Esophagus squamous epithelium (tissue), 5 donors: Measurements from ENCODE around the gene FRMD4A. TPM values are rescaled to one million over a fixed set of nuclear protein-coding genes. Genes with fewer than 3 reads are reported as not detected.

Source experiments
- DNase-seq: peaks from one replicate; lab custom pipeline; 2025; lab: John Stamatoyannopoulos, UW
- H3K27ac ChIP-seq, 4 donors: fragments of 200-600 bp; sonication (generic); one replicate each; pipeline ENCODE4 v1.5.1; 2016 to 2019; ENCODE audit warnings: mild to moderate bottlenecking in 1 of 4
- H3K27me3 ChIP-seq, 4 donors: fragments of 200-600 bp; sonication (generic); 1 replicate in 3 of 4; 2 replicates in 1 of 4; pipeline versions ENCODE4 v1.5.1 to v1.6.0; 2017 to 2021; ENCODE audit warnings: antibody characterized with exemption in 1 of 4
- H3K36me3 ChIP-seq, 3 donors: fragments of 200-600 bp; sonication (generic); one replicate each; pipeline ENCODE4 v1.5.1; 2016 to 2019
- H3K4me1 ChIP-seq, 3 donors: fragments of 200-600 bp; sonication (generic); one replicate each; pipeline ENCODE4 v1.5.1; 2017 to 2019
- H3K4me3 ChIP-seq, 4 donors: fragments of 200-600 bp; sonication (generic); 1 replicate in 3 of 4; 2 replicates in 1 of 4; pipeline ENCODE4 v1.5.1; 2016 to 2019; ENCODE audit warnings: mild to moderate bottlenecking in 2 of 4, moderate library complexity in 1 of 4
- H3K9me3 ChIP-seq, 3 donors: fragments of 200-600 bp; sonication (generic); one replicate each; pipeline ENCODE4 v1.5.1; 2016 to 2019
- CTCF ChIP-seq, 6 experiments: fragments of 450-650 bp in 4 of 6; fragments of 200-600 bp in 2 of 6; sonication (generic) in 2 of 6; IDR thresholded peaks; one replicate each; pipeline ENCODE4 v1.5.1; 2016 to 2019; ENCODE audit warnings: antibody characterized with exemption in 6 of 6, mild to moderate bottlenecking in 4 of 6, moderate library complexity in 4 of 6
- POLR2A ChIP-seq, 4 donors: fragments of 450-650 bp; IDR thresholded peaks; one replicate each; pipeline ENCODE4 v1.6.1; 2017; ENCODE audit warnings: antibody characterized with exemption in 4 of 4, mild to moderate bottlenecking in 4 of 4, moderate library complexity in 3 of 4
- WGBS, 2 donors: methylation state at CpG; one replicate each; pipeline ENCODE4 v1.1.5; 2018; 5-methylcytosine and 5-hydroxymethylcytosine counted together
- intact Hi-C: fragments of 100-400 bp; cut with DNase I; formaldehyde crosslinking; loops from one replicate; pipeline ENCODE4 v1.15.0; 2022
- small RNA-seq, 4 donors: library from RNA; depleted of rRNA; stranded (forward); fragments of <200 nt; gene quantifications; one replicate each; pipeline ENCODE3, GENCODE V24; 2016
- total RNA-seq, 4 donors: library from RNA; depleted of rRNA; stranded (reverse); fragments of >200 nt; gene quantifications; one replicate each; pipeline ENCODE4 v1.1.0, GENCODE V29; 2016
- donor health status: DM: yes; HTN: yes; CAD: no.

Gene FRMD4A
- total RNA-seq, 4 donors from 2014 or later: 7.3 to 15.3 (median 8.6) TPM

- H3K36me3 ChIP-seq: peaks cover 0 to 97% (median 7%) of the 10 kb centered on the region in 3 donors
- TF ChIP-seq POLR2A (IDR thresholded peaks at IDR 0.05) (no peak), CTCF (IDR thresholded peaks at IDR 0.05) (no peak)
- no peak overlapping the region for H3K27ac ChIP-seq
- intact Hi-C loops: no loop called here
- 80 to 83% methylated on average over 3 of the region's 3 CpGs for WGBS, 2 donors
- no peak overlapping the region for H3K4me3 ChIP-seq
- peaks cover 0 to 19% (median 0%) of the 10 kb centered on the region in 3 donors for H3K4me1 ChIP-seq
- DNase-seq: no peak
- H3K27me3 ChIP-seq: no peaks in the 10 kb centered on the region
- H3K9me3 ChIP-seq: no peaks in the 10 kb centered on the region
Measured at GRCh38 chr10:13612654-13613373, 717.9 kb downstream of the FRMD4A start.

- WGBS, 2 donors: 66 to 71% methylated on average over 8 of the region's 8 CpGs
- Histone ChIP-seq H3K27me3 (no peaks in the 10 kb centered on the region), H3K4me3 (no peak overlapping the region), H3K36me3 (peaks cover 0 to 92% (median 15%) of the 10 kb centered on the region in 3 donors), H3K4me1 (peaks cover 0 to 9% (median 0%) of the 10 kb centered on the region in 3 donors), H3K9me3 (no peaks in the 10 kb centered on the region), H3K27ac (peak overlapping the region in 1 of 4 donors; percentile 33)
- intact Hi-C loops: no loop called here
- DNase-seq: no peak
- TF ChIP-seq POLR2A (IDR thresholded peaks at IDR 0.05) (no peak), CTCF (IDR thresholded peaks at IDR 0.05) (no peak)
Measured at GRCh38 chr10:13608246-13608853, 722.4 kb downstream of the FRMD4A start.

GRCh38 chr10:13604357-13605040 is 726.2 kb downstream of the FRMD4A start:
- TF ChIP-seq POLR2A (IDR thresholded peaks at IDR 0.05) (no peak), CTCF (IDR thresholded peaks at IDR 0.05) (no peak)
- Histone ChIP-seq H3K9me3 (no peaks in the 10 kb centered on the region), H3K27me3 (no peaks in the 10 kb centered on the region), H3K4me3 (no peak overlapping the region), H3K4me1 (peaks cover 0 to 9% (median 0%) of the 10 kb centered on the region in 3 donors), H3K36me3 (peaks cover 0 to 88% (median 12%) of the 10 kb centered on the region in 3 donors), H3K27ac (no peak overlapping the region)
- intact Hi-C loops: no loop called here
- WGBS, 2 donors: 81 to 95% methylated on average over 2 of the region's 2 CpGs
- no peak for DNase-seq

- H3K27ac ChIP-seq: no peak overlapping the region
- H3K9me3 ChIP-seq: no peaks in the 10 kb centered on the region
- no peak overlapping the region for H3K4me3 ChIP-seq
- no peaks in the 10 kb centered on the region for H3K27me3 ChIP-seq
- no peak for DNase-seq
- no peak for TF ChIP-seq POLR2A (IDR thresholded peaks at IDR 0.05)
- H3K4me1 ChIP-seq: no peaks in the 10 kb centered on the region
- peaks cover 0 to 71% (median 4%) of the 10 kb centered on the region in 3 donors for H3K36me3 ChIP-seq
- 81 to 85% methylated on average over 5 of the region's 5 CpGs for WGBS, 2 donors
- intact Hi-C loops: no loop called here
Measured at GRCh38 chr10:13597909-13598308, 732.8 kb downstream of the FRMD4A start.

GRCh38 chr10:13594641-13595040 is 736.1 kb downstream of the FRMD4A start:
- DNase-seq: no peak
- no peaks in the 10 kb centered on the region for H3K9me3 ChIP-seq
- no peaks in the 10 kb centered on the region for H3K27me3 ChIP-seq
- H3K27ac ChIP-seq: no peak overlapping the region
- intact Hi-C loops: no loop called here
- peaks cover 0 to 58% (median 0%) of the 10 kb centered on the region in 3 donors for H3K36me3 ChIP-seq
- H3K4me1 ChIP-seq: peaks cover 0 to under 1% (median 0%) of the 10 kb centered on the region in 3 donors
- TF ChIP-seq CTCF (IDR thresholded peaks at IDR 0.05): no peak
- no peak for TF ChIP-seq POLR2A (IDR thresholded peaks at IDR 0.05)
- no peak overlapping the region for H3K4me3 ChIP-seq
- WGBS, 2 donors: 77 to 89% methylated on average over 2 of the region's 2 CpGs

Small RNA genes lying within 50 kb of the gene (small RNA-seq; reads per million reads assigned to genes)
- 0.07 to 1.6 (median 0.56) reads per million in 4 donors for gene RNA5SP301
